GM04504 (cell line): ENCODE measurements around the gene ZC3H18.
"Not testable (repeated sequence)": the region's sequence is repeated elsewhere in the genome, so short reads cannot be mapped to it uniquely, and the experiment has no call there.

ENCODE experiments used
- DNase-seq: peaks from one replicate; pipeline ENCODE4 v3.0.0-alpha.2; 2012; ENCODE audit warnings: low read depth

Gene ZC3H18

DNA sequence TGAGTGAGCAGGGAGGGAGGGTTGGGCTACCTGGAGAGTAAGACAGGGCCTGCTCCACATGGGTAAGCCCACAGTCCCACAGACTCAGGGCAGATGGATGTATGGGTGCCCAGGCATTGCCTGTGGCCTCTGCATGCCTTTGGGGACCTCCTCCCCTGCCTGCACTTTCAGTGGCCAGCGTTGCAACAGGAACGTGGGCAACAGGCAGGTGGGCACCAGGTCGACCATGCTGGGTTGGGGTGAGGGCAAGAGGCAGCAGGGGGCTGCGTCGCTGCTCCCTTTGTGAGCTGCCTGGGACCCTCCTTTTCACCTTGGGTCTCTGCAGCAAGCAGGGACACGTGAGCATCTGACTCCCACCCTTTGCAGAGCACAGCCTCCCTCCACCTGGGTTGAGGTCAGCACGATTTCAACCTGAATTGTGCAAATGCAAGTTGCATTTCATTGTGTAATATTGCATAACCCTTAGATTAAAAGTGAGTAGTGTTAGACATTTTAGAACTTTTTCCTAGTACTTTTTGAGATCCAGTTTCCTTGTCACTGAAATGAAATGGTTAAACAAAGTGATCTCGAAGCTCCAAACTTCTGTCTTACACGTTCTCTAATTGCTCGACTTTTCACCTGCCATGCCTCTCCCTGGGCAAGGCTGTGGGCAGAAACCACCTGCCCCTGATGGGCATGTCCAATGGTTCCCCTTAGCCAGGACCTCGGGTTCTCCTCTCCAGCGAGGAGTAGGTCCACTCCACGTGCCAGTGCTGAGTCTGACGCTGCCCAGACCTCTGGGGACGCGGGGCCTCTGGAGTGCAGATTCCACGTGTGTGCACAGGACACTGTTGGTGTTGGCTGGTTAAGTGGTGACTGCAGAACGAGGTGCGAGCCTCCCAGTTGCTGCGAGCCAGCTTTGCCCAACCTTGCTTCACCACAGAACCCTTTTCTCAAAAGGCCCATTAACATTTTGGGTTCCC is 35.3 kb downstream of the ZC3H18 start:
- DNase-seq, result no peak

DNA sequence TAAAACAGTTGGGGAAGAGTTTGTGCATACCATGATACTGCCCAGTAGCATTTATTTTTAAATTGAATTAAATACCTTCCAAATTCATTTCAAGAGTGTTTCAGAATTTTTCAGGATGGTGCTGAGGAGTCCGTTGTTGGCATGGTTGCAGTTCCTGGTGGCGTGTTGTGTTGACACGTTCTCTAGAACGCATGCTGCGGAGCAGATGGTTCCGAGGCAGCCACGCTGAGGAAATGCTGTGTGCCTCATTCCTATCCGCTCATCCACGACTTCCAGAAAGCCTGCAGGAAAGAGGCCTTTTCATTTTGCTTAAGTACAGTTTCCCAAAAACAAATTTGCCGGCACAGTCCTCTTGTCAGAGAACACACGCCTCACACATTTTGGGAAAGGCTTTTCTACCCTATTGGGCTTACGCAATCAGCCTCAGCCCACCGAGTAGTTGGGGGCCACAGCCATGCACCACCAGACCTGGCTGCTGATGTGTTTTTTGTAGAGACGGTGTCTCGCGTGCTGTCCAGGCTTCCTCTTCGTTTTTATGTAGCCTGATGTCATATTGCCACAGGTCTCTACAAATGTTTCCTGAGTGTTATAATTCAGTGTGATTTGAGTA is 36.0 kb downstream of the ZC3H18 start:
- DNase-seq, result no peak

- no peak for DNase-seq
These were observed 37.9 kb downstream of the ZC3H18 start for GRCh38 chr16:88608076-88608475.

DNA sequence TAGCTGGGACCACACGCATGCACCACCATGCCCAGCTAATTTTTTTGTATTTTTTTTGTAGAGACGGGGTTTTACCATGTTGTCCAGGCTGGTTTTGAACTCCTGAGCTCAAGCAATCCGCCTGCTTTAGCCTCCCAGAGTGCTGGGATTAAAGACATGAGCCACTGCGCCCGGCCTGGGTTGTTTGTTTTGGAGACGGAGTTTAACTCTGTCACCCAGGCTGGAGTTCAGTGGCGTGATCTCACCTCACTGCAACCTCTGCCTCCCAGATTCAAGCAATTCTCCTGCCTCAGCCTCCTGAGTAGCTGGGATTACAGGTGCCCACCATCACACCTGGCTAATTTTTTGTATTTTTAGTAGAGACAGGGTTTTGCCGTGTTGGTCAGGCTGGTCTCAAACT is 39.2 kb downstream of the ZC3H18 start:
- not testable (repeated sequence) for DNase-seq

DNA sequence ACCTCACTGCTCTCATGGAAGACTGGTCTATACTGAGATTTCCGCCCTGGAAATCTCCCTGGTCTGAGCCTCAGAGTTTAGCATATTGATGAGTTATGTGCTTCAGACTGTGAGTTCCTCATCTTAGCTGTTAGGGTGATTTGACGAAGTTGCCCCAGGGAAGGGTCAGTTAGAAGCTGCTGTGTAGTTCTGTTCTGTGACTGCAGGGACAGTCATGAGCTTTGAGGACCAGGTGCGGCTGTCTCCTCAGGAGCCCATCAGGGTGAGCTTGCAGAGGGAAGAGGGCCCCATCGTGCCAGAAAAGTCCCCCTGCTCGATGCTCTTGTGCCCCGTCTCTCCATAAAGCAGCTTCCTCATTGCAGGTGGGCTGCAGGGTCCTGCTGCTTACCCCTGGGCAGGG is 39.9 kb downstream of the ZC3H18 start:
- no peak for DNase-seq

DNA sequence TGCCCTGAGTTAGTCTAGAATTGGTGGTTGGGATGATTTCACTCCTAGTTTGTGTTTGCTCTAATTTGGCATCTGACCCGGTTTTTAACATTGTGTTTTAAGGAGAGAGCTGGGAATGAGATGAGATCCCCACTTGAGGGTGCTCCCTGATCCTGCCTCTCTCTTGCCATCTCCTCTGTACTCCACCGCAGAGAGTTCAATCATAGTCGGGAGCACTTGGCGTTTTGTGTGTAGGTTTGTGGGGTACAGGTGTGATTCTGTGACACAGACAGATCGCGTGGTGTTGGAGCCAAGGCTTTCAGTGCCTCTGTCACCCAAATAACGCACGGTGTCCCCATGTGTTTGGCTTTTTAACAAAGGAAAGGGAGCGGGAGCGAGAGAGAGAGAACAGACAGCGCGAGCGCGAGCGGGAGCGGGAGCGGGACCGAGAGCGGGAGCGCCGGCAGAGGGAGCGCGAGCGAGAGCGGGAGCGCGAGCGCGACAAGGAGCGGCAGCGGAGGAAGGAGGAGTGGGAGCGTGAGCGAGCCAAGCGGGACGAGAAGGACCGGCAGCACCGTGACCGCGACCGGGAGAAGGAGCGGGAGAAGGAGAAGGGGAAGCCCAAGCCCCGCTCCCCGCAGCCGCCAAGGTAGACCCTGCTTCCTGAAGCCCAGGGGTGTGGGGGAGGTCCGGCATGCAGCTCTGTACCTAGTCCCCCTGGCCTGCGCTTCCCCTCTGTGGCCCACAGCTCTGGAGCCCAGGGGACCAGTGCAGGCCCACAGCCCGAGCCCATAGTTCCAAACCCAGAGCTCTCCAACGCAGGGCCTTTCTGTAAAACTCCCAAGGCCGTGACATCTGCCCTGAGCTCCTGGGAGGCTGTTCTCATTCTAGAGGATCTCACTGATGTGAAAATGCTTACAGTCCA is 41.0 kb downstream of the ZC3H18 start:
- DNase-seq, result no peak

DNA sequence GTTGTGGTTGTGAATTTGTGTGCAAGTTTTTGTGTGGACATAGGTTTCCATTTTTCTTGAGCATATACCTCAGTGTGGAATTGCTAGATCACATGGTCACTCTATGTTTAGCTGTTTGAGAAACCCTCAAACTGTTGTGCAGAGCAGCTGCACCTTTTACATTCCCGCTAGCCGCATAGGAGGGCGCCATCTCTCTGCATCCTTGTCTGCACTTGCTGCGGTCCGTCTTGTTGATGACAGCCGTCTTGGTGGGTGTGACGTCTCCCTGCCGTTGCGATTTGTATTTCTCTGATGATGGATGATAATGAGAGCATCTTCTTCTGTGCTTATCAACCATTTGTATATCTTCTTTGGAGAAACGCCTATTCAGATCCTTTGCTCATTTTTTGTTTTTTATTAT is 43.1 kb downstream of the ZC3H18 start:
- no peak for DNase-seq

GRCh38 chr16:88613911-88614817 is 44.0 kb downstream of the ZC3H18 start:
- no peak for DNase-seq

DNA sequence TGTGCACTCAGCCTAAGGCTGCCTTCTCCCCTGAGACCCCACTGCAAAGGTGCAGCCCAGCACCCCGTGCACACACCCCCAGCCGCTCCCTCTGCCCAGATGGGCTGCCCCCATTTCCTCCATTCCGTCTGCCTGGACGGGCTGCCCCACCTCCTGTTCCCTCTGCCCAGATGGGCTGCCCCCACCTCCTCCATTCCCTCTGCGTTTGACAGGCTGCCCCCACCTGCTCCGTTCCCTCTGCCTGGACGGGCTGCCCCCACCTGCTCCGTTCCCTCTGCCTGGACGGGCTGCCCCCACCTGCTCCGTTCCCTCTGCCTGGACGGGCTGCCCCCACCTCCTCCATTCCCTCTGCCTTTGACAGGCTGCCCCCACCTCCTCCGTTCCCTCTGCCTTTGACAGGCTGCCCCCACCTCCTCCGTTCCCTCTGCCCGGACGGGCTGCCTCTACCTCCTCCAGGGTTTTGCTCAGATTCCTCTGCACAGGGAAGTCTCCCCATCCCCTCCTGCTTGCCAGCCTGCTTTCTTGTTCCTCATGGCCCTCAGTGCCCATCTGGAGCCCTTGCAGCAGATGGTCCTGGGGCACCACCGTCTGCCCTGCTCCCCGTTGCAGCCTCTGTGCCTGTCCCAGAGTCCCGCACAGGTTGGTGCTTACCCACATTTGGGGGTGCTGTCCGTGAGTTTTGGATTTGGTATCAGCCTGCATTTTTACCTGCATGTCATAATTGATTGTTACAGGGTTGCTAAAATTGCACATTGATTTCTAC is 44.8 kb downstream of the ZC3H18 start:
- DNase-seq, result no peak

GRCh38 chr16:88616320-88616719 is 46.1 kb downstream of the ZC3H18 start:
- DNase-seq, result no peak

DNA sequence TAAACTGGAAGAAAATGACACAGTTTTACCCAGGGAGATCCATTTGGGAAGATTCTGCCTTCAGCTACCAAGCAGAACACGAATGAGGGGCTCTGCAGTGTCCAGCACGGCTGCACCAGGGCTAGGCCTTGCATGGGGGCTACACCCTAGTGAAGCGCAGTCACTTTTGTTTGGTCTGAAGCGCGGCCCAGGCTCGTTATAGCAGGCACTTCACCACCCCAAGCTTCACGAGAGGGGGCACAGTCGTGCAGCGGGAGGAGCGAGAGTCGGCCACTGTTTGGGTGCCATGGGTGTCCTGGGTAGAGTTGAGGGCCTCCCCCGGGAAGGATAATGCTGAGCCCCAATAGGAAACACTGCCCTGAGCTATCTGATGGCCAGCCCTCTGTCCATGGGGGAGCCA is 46.5 kb downstream of the ZC3H18 start:
- no peak for DNase-seq

GRCh38 chr16:88617268-88618031 is 47.2 kb downstream of the ZC3H18 start:
- no peak for DNase-seq

DNA sequence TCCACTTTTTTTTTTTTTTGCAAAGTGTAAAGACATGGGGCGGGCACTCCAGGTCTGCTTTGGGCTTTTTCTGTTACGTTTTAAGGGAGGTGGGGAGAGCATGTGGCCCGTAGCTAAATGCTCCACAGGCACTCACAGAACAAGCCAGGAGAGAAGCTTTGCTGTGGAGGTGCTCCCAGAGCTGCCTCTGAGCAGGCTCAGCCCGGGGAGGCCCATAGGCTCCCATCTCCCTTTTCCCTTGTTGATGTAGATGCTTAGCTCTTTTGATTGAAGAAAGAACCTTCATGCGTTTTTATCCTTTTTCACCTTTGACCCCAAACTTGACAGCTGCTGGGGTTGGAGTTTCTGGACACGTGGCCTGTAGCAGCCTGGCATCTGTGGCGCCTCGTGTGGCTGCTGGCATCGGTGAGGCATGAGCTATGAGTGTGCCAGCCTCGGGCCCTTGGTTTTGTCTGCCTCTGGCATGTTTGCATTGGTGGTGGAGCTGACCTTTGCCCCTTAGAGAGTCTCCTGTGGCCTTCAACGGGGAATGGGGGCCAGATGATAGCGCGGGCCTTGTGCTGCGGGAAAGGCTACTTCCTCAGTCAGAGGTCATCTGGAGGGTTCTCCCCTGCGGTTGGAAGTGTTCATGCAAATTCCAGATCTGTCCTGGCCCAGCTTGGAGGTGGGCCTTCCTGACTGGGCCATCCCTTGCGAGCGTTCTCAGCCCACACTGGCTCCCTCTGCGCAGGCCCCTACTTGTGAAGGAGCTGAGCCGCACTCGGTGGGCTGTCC is 48.2 kb downstream of the ZC3H18 start:
- no peak for DNase-seq

DNA sequence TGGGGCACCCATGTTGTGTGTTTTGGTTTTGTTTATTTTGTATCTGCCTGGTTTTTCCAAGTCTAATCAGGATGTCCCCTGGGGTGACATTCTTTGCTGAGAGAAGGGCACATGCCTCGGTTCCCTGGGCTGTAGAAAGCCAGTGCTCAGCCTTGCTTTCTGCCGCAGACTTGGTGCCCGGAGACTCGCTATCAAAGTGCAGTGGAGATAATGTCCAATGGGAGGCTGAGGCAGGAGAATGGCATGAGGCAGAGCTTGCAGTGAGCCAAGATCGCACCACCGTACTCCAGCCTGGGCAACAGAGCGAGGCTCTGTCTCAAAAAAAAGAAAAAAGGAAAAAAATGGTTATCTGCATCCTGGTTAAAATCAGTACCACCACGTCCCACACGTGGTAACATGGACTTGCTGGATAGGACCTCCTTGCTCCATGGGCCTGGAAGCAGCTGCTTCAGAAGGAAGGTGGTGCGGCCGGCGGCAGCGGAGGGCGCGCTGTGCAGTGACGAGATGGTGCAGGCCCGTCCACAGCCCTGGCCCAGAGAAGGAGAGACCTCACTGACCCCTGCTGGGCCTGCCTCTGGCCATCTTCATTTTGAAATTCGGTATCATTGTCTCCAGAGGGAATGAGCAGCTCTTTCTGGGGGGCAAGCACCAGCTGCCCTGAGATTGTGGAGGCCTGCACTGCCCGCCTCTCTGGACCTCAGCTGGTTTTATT is 48.9 kb downstream of the ZC3H18 start:
- no peak for DNase-seq

GRCh38 chr16:88619859-88620815 is 49.9 kb downstream of the ZC3H18 start:
- no peak for DNase-seq

DNA sequence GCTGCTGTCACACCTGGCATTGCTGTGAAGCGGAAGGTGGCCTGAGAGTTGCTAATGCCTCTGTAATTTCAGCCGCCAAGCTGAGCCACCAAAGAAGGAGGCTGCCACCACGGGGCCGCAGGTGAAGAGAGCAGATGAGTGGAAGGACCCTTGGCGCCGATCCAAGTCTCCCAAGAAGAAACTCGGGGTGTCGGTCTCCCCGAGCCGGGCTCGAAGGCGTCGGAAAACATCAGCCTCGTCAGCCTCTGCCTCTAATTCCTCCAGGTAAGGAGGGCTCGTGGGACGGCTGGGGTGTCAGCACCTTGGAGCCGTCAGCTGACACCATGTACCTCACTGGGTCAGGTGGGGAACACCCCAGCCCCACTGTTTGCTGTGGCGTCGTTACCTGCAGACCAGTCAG is 51.9 kb downstream of the ZC3H18 start:
- no peak for DNase-seq

- DNase-seq, result no peak
These were observed 52.7 kb downstream of the ZC3H18 start for GRCh38 chr16:88622866-88623265.
